Left kidney (tissue), 8 donors: ENCODE data around the gene ZNF569. TPM values are rescaled to one million over a fixed set of nuclear protein-coding genes. Genes with fewer than 3 reads are reported as not detected.

Experiments
- DNase-seq: peaks from one replicate; pipeline ENCODE4 v3.0.0-alpha.2; 2013
- long read RNA-seq, 8 donors: transcript quantifications; one replicate each; lab custom pipeline, GENCODE V29; 2026
- polyA plus RNA-seq: library from polyadenylated mRNA; unstranded; fragments of 120-200 nt; gene quantifications from one replicate; pipeline ENCODE4 v1.2.1, GENCODE V29; 2013; ENCODE audit not compliant: insufficient read length

The ZNF569 gene
- polyA plus RNA-seq = 14.1 TPM
- long read RNA-seq, donor 1, full-length matches to known transcripts = 5 of 5 reads
- long read RNA-seq, donor 1, partial matches to known transcripts = 0 of 5 reads
- long read RNA-seq, donor 1, other reads (novel, unspliced or antisense) = 0 of 5 reads
- long read RNA-seq, donor 2, full-length matches to known transcripts = 4 of 4 reads
- long read RNA-seq, donor 2, partial matches to known transcripts = 0 of 4 reads
- long read RNA-seq, donor 2, other reads (novel, unspliced or antisense) = 0 of 4 reads
- long read RNA-seq, donor 3, full-length matches to known transcripts = 3 of 3 reads
- long read RNA-seq, donor 3, partial matches to known transcripts = 0 of 3 reads
- long read RNA-seq, donor 3, other reads (novel, unspliced or antisense) = 0 of 3 reads
- long read RNA-seq, donor 4 = 0 reads
- long read RNA-seq, donor 5, full-length matches to known transcripts = 1 of 1 reads
- long read RNA-seq, donor 5, partial matches to known transcripts = 0 of 1 reads
- long read RNA-seq, donor 5, other reads (novel, unspliced or antisense) = 0 of 1 reads
- long read RNA-seq, donor 6, full-length matches to known transcripts = 2 of 2 reads
- long read RNA-seq, donor 6, partial matches to known transcripts = 0 of 2 reads
- long read RNA-seq, donor 6, other reads (novel, unspliced or antisense) = 0 of 2 reads
- long read RNA-seq, donor 7, full-length matches to known transcripts = 2 of 7 reads
- long read RNA-seq, donor 7, partial matches to known transcripts = 5 of 7 reads
- long read RNA-seq, donor 7, other reads (novel, unspliced or antisense) = 0 of 7 reads
- long read RNA-seq, donor 8, full-length matches to known transcripts = 1 of 1 reads
- long read RNA-seq, donor 8, partial matches to known transcripts = 0 of 1 reads
- long read RNA-seq, donor 8, other reads (novel, unspliced or antisense) = 0 of 1 reads

DNA sequence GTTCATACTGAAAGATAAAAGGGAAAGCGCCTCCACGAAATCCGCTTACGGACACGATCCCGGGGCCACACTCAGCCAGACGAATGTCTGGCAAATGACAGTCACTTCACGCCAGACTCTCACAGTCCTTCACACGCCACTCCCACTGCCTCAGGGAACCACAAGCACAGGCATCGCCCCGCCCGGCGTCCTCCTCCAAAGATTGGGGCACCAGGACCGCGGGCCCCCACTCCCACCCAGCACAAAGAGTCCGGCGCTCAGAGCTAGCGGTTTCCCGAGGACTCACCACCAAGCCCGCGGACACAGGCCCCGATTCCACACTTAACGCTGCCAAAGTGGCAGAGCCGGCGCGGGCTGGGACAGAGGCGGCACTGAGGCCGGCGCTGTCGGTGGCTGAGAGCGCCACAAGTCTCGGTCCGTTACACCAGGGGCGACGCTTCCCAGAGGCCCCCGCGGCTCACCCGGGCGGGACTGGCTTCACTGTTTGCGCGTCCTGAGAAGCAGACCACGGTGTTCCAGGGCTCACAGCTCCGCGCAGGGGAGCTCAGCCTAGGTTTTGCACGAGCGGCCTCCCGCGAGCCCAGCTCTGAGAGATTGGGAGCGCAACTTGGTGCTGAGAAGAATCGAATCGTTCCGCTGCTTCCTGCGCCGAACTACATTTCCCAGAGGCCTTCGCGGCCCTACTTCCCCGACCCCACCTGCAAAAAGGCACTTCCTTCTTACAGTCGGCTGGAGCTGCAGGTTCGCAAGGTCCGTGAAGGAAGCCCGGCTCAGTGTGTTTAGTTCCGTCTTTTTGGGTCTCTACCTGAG lies at the start of gene ZNF569:
Gene ZNF569, minus strand, starts transcription at position 647 of the 810 bp plus-strand sequence. CDS start 22,523 bp downstream, outside the sequence.
- peak; percentile 93 for DNase-seq

DNA sequence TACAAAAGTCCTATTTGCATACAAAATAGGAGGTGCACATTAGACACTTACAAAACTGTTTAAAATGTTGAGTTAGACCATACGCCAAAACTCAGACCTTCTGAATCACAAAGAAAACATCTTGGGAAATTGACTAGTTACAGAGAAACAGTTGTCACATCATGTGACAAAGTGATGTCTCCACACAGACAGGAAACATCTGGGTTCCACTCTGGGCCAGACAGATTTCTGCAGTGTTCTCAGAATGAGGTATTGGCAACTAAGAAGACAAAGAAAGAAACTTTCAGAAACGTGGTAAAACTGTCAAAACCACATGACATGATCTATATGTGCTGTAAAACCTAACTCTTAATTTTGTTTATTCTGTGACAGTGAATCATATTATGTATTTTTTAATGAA lies 46.2 kb upstream of the ZNF569 start:
- DNase-seq = no peak

DNA sequence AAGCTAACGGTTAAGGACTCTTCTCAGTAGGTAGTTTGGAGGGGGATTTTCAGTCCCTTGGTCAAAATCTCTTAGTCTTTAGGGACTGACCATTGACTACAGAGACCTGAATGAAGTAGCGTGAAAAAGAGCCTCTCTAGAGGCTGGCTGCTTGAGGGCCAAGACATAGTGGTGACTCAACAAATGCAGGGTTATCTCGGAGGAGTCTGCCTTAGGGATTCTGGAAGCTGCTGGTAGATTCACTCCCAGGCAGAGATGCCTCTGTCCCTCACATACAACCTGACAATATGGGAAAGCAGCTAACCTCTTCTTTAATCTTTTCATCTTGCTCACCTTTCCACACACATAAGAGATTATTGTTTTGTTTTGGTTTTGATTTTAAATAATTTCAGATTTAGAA lies 44.6 kb upstream of the ZNF569 start:
- no peak for DNase-seq

DNA sequence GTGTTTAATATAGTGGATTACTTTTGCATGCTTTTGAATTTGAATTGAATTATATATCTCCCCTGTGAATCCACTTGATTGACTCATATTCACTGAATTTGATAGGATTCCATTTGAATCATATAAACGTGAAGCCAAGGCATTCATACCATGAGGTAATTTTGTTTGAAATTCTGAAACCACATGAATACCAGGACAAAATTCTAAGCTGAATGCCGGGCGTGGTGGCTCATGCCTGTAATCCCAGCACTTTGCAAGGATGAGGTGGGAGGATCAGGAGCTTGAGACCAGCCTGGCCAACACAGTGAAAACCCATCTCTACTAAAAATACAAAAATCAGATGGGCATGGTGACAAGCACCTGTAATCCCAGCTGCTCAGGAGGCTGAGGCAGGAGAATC lies 43.9 kb upstream of the ZNF569 start:
- no peak for DNase-seq

DNA sequence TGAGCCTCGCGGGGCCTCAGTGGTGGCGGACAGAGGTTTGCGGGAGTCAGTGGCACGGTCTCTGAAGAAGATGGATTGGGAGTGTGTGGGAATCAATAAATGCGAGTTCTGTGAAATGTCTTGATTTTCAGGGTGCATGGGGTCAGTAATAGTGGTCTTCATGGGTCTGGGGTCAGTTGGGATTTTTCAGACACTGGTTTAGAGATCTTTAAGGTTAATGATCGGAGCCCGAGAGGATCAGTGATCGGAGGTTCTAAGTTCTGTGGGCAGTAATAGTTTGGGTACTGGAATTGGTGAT lies 39.9 kb upstream of the ZNF569 start:
- peak; percentile 3 for DNase-seq

DNA sequence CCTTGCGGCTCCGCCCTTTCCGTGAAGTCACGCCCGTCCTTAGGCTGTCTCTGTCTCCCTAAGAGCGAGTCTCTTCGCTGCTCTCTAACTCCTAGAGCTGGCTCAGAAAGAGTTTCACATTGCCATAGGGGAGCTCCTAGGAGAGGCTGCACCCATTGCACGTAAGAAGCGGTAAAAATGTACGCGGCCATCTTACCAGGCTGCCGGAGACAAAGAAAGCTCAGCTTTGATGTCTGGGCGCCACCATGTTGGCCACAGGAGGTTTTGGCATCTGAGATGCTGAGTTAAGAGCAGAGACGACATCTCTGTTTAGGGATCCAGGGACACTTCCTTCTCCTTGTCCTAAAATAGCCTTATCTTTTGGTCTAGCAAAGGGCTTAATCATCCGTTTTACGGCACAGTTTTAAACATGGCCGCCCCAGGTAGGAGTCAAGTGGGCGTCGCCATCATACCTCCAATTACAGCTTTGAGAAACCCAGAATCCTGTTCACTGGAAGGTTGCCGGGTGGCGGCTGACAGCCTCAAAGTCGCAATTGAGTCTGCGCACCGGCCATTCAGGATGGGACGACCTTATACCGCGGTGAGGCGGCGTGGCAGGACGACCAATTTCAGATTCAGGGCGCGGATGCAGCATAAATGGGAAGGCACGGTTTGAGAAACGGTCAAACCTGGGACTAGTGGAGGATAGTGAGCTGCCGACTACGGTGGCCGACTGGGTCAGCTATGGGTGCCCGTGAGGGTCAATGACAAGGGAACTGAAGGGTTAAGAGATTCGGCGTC lies 39.3 kb upstream of the ZNF569 start, which contains the start of gene ZNF793:
Gene ZNF793, plus strand, starts transcription at position 553 of the 780 bp plus-strand sequence. CDS start 16,501 bp downstream, outside the sequence.
- DNase-seq = peak; percentile 90

DNA sequence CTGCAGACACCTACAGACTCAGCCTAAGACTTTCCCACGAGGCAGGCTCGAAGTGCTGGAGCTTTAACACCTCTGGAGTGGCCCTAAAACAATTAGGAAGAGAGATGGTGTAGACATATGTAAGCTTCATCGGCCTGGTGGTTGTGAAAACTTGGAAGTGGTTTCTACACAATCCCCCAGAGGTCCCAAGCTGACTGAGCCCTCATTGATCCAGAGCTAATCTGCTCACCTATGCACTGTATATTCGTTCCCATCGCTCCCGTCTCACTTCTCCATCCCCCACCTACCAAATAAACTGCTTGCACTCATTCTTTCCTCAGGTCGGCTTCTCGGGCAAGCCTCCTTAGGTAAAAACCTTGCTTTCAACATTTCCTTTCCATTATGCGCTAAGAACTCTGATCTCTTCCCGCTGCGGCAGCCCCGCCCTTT lies 38.7 kb upstream of the ZNF569 start:
- DNase-seq = no peak

DNA sequence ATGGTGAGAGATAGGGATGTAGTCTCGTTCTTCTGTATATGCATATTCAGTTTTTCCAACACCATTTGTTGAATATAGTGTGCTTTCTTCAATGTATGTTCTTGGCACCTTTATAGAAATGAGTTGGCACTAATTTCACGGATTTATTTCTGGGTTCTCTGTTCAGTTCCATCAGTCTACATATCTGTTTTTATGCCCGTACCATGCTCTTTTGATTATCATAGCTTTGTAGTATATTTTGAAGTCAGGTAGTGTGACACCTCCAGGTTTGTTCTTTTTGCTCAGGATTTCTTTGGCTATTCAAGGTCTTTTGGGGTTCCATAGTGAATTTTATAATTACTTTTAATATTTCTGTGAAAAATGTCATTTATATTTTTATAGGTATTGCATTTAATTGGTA lies 25.0 kb upstream of the ZNF569 start:
- DNase-seq = no peak

DNA sequence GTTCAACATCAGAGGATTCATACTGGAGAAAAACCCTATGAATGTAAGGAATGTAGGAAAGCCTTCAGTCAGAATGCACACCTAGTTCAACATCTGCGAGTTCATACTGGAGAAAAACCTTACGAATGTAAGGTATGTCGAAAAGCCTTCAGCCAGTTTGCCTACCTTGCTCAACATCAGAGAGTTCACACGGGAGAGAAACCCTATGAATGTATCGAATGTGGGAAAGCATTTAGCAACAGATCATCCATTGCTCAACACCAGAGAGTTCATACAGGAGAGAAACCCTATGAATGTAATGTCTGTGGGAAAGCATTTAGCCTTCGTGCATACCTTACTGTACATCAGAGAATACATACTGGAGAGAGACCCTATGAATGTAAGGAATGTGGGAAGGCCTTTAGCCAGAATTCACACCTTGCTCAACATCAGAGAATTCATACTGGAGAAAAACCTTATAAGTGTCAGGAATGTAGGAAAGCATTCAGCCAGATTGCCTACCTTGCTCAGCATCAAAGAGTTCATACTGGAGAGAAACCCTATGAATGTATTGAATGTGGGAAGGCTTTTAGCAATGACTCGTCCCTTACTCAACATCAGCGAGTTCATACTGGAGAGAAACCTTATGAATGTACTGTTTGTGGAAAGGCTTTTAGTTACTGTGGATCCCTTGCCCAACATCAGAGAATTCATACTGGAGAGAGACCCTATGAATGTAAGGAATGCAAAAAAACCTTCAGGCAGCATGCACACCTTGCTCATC lies 17.3 kb upstream of the ZNF569 start:
- DNase-seq = no peak

DNA sequence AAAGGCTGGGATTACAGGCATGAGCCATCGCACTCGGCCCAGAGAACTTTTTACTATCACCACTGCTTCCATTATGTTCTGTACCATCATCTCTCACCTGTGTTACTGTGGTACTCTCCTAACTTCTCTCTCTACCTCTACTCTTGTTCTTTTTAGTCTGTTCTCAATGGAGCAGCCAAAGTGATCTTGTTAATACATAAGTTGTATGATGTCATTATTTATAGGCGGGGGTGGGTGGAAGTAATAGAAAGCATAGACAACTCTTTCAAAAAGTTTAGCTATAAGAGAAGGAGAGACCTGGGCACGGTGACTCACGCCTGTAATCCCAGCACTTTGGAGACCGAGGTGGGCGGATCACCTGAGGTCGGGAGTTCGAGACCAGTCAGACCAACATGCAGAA lies 4.9 kb upstream of the ZNF569 start:
- DNase-seq = no peak

DNA sequence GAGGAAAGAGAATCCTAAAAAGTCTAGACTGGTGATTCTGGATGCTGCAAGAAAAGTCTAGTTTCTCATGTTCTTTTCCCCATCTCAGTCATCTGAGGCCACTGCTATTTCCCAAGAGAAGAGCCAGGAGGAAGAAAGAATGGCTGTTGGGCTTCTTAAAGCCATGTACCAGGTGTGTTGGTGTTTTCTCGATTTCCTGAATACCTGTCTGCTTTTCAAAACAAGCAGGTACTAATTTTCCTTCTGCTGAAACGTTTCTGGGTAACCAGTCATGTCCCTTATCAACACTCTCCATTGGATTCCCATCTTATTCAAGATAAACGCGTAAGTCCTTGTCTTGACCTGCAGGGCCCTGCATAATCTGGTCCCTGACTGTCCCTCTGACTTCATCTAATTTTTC lies 3.0 kb upstream of the ZNF569 start:
- DNase-seq = no peak

DNA sequence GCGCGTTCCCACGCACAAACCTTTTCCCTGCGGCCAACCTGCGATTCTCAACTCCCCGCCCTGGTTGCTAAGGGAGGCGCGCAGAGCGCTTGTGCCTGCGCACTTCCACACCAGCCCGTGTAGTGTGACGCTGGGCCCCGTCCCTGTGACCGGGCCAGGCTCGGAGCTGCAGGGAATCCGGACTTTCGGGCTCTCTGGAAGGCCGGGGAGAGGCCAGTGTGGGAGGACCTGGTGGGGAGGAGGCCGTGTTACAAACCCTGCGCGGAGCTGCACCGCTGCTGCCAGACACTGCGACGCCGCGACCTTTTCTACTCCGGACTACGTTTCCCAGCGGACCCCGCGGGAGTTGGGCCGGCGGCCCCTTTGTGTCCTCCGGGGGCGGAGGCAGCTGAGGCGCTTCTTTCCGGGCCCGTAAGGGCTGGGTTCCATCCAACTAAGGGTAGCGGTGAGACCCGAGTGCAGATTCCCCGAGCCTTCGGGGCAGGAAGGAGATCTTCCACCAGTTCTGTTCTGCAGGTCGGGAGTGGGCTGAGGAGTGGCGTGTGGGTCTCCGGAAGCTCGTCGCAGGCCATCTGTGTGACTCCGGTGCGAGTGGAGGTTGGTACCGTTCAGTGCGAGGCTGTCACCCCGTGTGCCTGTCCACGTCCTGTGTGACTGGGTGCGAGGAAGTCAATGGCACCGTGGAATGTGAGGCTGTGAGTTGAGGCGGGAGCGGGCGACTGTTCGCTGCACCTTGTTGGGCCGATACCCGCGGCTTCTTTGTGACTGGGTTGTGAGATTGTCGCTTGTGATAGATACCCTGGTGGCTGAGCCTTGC lies 1.9 kb upstream of the ZNF569 start, which contains the start of gene ZNF570:
Gene ZNF570, plus strand, starts transcription at position 396 of the 817 bp plus-strand sequence. CDS start 999 bp downstream, outside the sequence.
- DNase-seq = peak; percentile 88

DNA sequence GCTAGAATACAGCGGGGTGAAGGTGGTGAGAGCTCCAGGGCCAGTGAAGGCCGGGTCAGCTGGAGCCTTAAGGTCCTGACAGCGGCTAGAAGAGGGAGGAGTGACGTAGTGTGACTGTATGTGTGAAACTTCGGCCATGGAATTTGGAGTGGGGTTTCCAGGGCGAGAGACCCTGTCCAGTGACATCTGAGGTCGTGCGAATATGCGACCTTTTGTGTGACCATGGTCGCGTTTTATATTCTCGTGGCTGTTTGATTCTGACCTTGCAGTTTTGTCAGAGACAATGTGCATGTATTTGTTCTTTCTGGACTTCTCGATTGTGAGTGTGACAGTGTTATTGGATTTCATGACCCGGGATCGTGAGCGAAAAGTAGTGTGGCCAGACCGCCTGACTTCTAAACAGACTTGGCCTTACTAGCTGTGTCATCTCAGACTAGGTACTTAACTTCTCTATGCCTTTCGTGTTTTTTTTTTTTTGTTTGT lies 405 bp upstream of the ZNF569 start:
- DNase-seq = no peak

DNA sequence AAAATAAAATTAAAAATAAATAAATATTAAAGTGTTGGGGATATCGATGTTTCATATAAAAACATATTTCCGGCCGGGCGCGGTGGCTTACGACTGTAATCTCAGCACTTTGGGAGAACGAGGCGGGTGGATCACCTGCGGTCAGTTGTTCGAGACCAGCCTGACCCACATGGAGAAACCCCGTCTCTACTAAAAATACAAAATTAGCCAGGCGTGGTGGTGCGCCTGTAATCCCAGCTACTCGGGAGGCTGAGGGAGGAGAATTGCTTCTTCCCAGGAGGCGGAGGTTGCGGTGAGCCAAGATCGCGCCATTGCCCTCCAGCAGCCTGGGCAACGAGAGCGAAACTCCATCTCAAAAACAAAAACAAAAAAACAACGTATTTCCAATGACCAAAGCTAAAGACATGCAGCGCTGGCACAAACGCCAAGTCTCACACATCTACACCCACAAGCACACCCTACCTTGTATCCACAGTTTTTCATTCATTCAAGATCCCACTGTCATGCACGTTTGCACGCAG lies 907 bp downstream of the ZNF569 start:
- DNase-seq = no peak

DNA sequence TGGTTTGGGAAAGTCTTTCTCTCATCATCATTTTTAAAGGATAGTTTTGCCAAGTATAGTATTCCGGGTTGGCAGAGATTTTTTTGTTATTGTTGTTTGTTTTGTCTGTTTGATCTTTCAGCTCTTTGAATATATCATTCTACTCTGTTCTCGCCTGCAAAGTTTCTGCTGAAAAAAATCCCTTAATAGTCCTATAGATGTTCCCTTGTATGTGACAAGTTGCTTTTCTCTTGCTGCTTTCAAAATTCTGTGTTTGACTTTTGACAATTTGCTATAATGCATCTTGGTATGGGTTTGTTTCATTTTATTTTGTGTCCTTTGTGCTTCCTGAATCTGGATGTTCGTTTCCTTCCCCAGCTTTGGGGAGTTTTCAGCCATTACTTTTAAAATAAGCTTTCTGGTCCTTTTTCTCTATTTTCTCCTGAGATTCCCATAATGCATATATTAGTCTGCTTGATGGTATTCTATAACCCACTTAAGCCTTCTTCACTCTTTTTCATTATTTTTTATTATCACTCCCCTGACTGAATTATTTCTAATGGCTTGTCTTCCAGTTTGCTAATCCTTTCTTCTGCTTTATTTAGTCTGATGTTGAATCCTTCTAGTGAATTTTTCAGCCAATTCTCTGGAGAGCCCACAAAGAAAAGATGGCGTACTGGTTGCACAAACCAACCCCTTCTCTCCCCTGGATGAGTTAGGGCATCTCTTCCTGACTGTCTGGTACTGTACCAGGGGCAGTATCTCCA lies 14.6 kb downstream of the ZNF569 start:
- no peak for DNase-seq

DNA sequence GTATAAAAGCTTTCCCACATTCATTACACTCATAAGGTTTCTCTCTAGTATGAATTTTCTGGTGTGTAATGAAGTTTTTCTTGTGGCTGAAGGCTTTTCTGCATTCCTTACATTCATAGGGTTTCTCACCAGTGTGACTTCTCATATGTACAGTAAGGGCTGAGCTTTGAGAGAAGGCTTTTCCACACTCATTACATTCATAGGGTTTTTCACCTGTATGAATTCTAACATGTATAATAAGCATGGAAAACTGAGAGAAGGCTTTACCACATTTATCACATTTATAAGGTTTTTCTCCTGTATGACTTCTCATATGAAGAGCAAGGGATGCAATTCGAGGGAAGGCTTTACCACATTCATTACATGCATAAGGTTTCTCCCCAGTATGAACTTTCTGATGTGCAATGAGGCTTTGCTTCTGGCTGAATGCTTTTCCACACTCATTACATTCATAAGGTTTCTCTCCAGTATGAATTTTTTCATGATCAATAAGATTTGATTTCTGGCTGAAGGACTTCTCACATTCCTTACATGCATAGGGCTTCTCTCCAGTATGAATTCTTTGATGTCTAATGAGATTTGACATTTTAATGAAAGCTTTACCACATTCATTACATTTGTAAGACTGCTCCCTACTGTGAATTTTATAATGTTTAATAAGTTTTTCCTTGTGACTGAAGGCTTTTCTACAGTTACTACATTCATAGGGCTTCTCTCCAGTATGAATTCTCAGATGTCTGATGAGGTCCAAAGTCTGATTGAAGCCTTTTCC lies 53.7 kb downstream of the ZNF569 start:
- DNase-seq = no peak

DNA sequence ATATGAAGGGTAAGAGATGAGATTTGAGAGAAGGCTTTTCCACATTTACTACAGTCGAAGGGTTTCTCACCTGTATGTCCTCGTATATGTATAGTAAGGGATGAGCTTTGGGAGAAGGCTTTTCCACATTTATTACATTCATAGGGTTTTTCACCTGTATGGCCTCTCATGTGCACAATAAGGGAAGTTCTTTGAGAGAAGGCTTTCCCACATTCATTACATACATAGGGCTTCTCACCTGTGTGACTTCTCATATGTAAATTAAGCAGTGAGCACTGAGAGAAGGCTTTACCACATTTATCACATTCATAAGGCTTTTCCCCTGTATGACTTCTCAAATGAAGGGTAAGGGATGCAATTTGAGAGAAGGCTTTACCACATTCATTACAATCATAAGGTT lies 54.5 kb downstream of the ZNF569 start:
- no peak for DNase-seq
